OCI-LY3 (cell line): ENCODE measurements around the gene MCM6.
"Not testable (repeated sequence)": the region's sequence is repeated elsewhere in the genome, so short reads cannot be mapped to it uniquely, and the experiment has no call there.

Experiments
- EZH2phosphoT487 ChIP-seq: fragments of 200-600 bp; shearing (Covaris generic); IDR thresholded peaks from 2 replicates; pipeline ENCODE4 v1.6.1; 2018; ENCODE audit warnings: antibody characterized with exemption, mixed run types, low read depth
- TF ChIP-seq, protein P1 (sequence below): fragments of 200-600, 300-600 bp; sonication (generic); IDR thresholded peaks from 2 replicates; pipeline ENCODE4 v1.5.1; 2014; ENCODE audit warnings: antibody characterized with exemption, low read length, low read depth

DNA sequence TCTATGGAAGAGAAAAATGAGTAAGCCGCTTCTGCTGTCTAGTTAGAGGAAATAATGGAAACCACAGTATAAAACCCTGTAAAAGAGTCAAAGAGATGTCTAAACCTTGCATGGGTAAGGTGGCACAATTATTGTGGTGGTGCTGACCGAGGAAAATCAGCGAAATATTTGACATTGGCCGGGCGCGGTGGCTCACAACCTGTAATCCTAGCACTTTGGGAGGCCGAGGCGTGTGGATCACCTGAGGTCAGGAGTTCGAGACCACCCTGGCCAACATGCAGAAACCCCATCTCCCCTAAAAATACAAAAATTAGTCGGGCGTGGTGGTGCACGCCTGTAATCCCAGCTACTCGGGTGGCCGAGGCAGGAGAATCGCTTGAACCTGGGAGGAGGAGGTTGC lies 527 bp upstream of the MCM6 start:
- TF ChIP-seq, protein P1, sequence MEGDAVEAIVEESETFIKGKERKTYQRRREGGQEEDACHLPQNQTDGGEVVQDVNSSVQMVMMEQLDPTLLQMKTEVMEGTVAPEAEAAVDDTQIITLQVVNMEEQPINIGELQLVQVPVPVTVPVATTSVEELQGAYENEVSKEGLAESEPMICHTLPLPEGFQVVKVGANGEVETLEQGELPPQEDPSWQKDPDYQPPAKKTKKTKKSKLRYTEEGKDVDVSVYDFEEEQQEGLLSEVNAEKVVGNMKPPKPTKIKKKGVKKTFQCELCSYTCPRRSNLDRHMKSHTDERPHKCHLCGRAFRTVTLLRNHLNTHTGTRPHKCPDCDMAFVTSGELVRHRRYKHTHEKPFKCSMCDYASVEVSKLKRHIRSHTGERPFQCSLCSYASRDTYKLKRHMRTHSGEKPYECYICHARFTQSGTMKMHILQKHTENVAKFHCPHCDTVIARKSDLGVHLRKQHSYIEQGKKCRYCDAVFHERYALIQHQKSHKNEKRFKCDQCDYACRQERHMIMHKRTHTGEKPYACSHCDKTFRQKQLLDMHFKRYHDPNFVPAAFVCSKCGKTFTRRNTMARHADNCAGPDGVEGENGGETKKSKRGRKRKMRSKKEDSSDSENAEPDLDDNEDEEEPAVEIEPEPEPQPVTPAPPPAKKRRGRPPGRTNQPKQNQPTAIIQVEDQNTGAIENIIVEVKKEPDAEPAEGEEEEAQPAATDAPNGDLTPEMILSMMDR: not testable (repeated sequence)
- not testable (repeated sequence) for TF ChIP-seq EZH2phosphoT487
